GM15510 (cell line): ENCODE results near the gene SP2.

Experiments
- POLR2A ChIP-seq: IDR thresholded peaks from 3 replicates; pipeline ENCODE4 v1.6.1; 2011; ENCODE audit warnings: borderline replicate concordance; ENCODE audit not compliant: insufficient read length; ENCODE audit errors: extremely low read depth

Gene SP2

DNA sequence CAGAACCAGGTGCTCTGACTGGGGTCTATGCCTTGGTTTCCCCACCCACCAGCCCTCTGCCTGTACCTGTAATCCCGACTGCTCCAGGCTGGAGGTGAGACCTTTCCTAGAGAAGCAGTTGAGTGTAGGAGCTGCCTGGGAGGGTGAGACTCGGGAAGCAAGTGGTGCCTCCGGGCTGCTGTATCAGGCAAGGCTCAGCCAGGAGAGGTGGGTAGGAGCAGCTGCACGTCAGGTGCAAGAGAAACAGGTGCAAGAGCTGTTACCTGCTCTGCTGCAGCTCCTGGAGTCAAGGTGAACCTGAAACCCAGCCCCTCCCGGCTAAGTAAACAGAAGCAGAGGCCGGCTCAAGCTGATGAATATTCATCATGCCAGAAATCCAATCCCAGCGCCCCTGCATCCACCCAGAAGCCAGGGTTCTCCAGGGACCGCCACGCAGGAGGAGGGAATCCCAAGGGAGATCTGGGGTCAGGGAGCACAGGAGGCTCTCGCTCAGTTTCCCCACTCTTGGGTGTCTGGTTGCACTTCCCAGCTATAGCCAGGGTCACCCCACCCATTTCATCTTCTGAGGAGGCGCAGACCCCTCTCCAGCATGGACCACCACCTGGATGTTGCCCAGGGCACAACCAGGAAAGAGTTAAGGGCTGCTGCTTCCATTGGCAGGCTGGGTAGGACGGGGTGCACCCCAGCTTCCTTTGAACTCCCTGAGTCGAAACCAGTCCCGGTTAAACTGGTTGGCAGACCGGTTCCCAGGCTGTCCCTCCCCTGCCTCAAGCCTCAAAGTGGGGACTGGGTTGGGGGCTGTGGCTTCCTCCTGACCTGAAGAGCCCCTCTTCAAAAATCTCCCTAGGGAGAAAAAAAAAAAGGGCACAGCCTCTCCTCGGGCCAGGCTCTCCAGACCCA, 61.8 kb downstream of the SP2 start, which contains the start of gene PRR15L:
Gene PRR15L, minus strand, starts transcription at position 293 of the 900 bp plus-strand sequence. CDS start 4,649 bp downstream, outside the sequence.
- no peak for TF ChIP-seq POLR2A

GRCh38 chr17:47959825-47960655, 64.0 kb downstream of the SP2 start:
- TF ChIP-seq POLR2A: no peak

- TF ChIP-seq POLR2A: no peak
These were observed 65.4 kb downstream of the SP2 start for GRCh38 chr17:47961406-47961805.

GRCh38 chr17:47962901-47963300, 66.9 kb downstream of the SP2 start:
- TF ChIP-seq POLR2A: no peak

GRCh38 chr17:47964856-47965255, 68.8 kb downstream of the SP2 start:
- no peak for TF ChIP-seq POLR2A

GRCh38 chr17:47966079-47966519, 70.1 kb downstream of the SP2 start:
- TF ChIP-seq POLR2A: no peak

GRCh38 chr17:47967607-47968252, 71.7 kb downstream of the SP2 start:
- no peak for TF ChIP-seq POLR2A

GRCh38 chr17:47968836-47969235, 72.8 kb downstream of the SP2 start:
- no peak for TF ChIP-seq POLR2A

DNA sequence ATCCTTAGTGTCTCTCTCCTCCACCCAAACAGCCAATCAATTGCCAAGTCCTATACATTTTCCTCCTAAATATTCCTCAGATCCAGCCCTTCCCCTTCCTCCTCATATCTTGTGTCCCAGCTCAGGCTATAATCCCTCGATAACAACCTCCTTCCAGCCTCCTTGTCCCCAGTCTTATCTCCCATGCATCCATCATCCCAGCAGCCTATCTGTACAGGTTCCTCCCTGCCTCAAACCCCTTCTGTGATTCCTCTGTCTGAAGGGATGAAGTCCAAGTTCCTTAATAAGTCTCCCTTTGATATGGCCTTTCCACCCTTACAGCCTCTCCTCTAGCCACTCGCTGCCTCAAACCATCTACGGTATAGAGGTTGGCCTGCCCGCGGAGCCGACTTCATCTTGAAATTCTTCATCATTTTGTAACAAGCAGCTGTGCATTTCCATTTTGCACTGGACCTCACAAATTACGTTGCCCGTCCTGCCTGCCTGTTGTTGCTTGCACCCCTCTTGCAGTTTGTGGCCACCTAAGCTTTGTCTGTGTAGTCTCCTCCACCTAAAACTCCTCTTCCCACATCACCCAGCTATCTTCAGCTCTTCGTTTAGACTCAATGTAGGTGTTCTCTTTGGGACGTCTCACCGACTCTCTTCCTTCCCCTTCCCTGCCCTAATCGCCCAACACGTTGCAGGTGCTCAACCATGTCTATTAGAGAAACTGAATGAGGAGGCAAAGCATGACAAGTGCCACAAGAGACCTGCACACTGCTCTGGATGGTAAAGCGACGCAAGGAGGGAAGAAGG, 74.1 kb downstream of the SP2 start:
- no peak for TF ChIP-seq POLR2A

GRCh38 chr17:47970725-47971499, 74.9 kb downstream of the SP2 start, which contains the start of gene CDK5RAP3:
Gene CDK5RAP3, plus strand, starts transcription at chr17:47971113. Its CDS starts 34 bp downstream, at chr17:47971147.
- TF ChIP-seq POLR2A: peak; percentile 84

DNA sequence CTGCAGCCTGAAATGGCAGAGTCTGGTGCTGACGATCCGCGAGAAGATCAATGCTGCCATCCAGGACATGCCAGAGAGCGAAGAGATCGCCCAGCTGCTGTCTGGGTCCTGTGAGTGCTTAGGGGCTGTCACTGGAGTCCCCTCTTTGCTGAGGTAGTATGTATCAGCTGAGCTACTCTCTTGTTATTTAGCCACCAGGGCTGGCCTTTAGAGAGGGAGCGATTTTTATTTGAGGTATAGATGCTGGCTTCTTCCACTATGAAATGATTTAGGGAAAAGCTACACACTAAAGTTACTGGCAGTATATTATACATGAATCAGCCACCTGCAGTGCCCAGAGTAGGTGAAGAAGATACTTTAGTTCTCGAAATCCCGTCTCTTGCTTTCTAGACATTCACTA, 77.5 kb downstream of the SP2 start:
- no peak for TF ChIP-seq POLR2A

GRCh38 chr17:47975189-47975822, 79.3 kb downstream of the SP2 start:
- TF ChIP-seq POLR2A: no peak

DNA sequence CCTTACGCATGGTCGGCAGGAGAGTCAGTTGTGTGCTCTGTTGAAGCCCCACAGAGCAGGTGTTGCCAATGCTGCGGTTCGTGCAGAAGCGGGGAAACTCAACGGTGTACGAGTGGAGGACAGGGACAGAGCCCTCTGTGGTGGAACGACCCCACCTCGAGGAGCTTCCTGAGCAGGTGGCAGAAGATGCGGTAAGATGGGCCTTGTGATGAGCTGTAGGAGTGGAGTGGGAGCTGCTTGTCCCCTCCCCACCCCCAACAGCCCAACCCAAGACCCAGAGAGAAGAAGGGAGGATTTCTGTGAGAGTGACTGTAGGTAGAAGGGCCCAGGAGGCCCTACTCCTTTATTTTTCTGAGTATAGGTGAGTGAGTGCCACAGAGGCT, 79.8 kb downstream of the SP2 start:
- TF ChIP-seq POLR2A: no peak
